ENCODE results near the gene POLR3E.

The POLR3E gene, protein sequence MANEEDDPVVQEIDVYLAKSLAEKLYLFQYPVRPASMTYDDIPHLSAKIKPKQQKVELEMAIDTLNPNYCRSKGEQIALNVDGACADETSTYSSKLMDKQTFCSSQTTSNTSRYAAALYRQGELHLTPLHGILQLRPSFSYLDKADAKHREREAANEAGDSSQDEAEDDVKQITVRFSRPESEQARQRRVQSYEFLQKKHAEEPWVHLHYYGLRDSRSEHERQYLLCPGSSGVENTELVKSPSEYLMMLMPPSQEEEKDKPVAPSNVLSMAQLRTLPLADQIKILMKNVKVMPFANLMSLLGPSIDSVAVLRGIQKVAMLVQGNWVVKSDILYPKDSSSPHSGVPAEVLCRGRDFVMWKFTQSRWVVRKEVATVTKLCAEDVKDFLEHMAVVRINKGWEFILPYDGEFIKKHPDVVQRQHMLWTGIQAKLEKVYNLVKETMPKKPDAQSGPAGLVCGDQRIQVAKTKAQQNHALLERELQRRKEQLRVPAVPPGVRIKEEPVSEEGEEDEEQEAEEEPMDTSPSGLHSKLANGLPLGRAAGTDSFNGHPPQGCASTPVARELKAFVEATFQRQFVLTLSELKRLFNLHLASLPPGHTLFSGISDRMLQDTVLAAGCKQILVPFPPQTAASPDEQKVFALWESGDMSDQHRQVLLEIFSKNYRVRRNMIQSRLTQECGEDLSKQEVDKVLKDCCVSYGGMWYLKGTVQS

GRCh38 chr16:22297114-22297870, at the start of gene POLR3E:
TSS of gene POLR3E (plus strand) at chr16:22297409. CDS start at chr16:22302969, 5,560 bp downstream.
- DNase-seq = peak; percentile 99 to 100

DNA sequence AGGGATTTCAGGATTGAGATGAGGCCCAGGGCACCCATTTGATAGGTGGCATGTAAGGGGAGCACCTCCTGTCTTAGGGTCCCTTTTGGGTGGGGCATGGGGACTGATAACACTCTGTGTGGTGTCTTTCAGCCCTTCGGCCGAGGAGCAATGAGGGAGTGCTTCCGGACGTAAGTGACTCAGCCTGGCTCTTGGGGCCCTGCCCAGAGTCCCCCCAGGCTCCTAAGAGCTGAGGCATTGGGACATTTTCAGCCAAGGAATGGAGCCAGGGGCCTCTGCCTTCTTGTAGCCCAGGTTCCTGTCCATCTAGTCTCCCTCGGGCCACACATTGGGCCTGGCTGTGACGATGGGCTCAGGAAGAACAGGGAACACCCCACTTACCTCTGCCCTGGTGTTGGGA, 46.7 kb upstream of the POLR3E start:
- DNase-seq = no peak

DNA sequence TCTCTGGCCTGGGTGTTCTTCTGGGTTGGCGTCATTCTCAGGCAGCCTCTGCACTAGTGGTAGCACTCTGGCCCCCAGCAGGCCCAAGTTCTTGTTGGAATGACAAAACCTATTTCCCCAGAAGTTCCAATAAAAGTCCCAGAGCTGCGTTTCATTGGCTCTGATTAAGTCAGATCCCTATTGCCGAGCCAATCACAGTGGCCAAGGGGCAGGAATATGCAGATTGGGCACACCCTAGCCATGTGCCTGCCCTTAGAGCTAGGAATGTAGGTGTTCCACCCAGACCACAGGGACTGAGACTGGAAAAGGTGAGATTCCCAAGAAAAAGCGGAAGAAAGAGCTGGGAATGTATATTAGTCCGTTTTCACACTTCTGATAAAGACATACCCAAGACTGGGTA, 44.9 kb upstream of the POLR3E start:
- no peak for DNase-seq

DNA sequence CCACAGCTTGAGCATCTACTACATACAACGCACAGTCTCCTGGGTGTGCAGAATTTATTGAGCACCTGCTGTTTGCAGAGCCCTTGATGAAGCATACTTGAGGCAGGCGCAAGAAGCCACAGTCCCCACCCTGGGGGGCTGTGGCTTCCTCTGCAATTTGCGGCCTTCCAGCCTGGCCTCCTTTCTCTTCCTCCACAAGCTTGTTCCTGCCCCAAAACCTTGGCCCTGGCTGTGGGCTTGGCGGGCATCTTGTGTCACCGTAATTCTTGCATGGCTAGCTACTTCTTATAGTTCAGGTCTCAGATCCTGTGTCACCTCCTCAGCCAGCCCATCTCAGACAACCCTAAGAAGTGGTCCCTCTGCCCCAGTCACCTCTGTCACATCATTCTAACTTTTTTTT, 43.9 kb upstream of the POLR3E start:
- DNase-seq = no peak

DNA sequence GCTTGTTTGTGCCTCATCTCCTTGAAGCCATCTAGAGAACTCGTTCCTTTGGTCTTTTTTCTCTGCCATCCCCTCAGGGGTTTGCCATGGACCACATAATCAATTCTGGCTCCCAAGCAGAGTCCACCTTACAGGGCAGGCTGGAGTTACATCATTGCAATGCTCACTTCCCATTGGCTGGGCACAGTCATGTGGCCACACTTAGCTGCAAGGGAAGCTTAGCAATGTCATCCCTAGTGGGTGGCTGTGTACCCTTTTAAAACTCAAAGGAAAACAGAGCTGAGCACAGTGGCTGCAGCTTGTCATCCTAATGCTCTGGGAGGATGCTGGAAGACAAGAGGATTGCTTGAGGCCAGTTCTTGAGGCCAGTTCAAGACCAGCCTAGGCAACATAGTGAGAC, 41.9 kb upstream of the POLR3E start:
- DNase-seq = no peak

- DNase-seq = no peak
Measured at GRCh38 chr16:22257440-22257839, 39.8 kb upstream of the POLR3E start.

DNA sequence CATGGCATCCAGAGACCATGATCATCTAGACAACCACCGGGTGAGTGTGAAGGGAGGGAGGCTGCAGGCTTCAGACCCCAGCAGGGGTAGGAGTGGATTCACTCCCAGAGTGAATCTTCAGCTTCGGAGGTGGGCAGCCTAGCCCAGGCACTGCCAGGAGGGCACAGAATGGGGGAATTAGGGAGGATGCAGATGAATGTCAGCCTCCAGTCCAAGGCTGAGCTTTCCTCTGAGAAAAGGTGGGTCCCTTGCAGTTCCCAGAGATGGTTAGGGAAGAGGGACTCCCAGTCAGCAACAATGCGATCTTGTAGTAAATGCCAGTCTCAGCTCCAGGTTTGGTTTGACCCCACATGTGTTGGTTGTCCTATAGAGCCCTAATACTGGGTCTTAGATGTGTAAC, 36.7 kb upstream of the POLR3E start:
- no peak for DNase-seq

DNA sequence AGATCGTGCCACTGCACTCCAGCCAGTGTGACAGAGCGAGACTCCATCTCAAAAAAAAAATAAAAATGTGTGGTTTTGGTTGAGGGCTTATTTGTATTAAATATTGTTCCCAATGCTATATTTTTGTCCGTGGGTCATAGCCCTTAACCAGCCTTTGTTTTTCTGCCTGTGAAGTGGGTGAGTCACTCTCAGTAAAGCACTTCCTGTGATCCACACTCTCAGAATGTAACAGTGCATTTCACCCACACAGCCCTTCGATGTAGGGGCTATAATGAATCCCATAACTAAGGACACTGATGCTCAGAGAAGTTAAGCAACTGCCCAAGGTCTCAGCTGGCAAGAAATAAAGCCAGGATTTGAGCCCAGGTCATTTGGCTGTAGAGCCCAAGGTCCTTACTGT, 34.7 kb upstream of the POLR3E start:
- no peak for DNase-seq

- DNase-seq = no peak
Measured at GRCh38 chr16:22264786-22265185, 32.4 kb upstream of the POLR3E start.

DNA sequence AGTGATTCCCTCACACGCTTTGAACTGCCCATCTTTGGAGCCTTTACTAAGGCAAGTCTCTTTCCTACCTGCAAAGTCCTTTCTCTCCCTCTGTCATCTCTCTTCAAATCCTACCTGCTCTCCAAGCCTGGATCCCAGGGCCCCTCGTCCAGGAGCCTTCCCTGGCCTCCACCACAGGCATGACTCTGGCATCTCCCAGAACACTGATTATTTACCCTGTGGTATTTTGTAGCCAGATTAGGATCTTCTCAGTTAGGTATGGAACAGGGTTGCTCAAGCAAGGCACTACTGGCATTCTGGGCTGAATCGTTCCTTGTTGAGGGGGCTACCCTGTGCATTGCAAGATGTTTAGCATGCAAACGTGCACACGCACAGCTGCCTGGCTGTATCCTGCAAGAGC, 31.9 kb upstream of the POLR3E start:
- DNase-seq = no peak

DNA sequence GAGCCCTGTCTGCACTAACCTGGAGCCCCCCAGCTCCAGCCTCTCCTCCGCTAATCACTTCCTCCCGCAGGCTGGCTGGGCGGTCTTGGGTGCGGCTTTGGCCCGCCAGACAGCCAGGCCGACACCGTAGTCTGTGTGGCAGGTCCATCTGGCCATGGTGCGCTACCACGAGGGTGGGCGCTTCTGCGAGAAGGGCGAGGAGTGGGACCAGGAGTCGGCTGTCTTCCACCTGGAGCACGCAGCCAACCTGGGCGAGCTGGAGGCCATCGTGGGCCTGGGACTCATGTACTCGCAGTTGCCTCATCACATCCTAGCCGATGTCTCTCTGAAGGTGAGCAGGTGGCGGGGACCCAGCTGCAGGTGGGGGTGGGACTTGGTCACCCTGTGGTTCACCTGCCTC, 30.7 kb upstream of the POLR3E start:
- DNase-seq = no peak

DNA sequence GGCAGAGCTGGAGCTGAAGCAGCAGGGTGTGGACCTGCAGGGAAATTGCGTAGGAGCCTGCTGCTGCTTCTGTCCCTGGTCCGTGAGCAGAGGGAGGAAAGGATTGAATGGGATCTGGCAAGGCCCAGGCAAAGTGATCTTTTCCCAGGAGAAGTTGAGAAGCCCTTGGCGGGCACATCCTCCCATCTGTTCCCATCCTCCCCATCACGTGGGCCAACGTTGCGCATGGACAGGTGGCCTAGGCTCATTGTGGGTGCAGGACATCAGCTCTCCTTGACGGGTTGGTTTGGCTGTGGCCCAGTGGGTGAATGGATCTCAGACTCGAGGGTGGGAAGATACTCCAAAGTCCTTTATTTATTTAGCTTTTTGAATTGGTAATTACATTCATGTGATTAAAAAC, 29.4 kb upstream of the POLR3E start:
- DNase-seq = no peak

GRCh38 chr16:22270525-22270924, 26.7 kb upstream of the POLR3E start:
- no peak for DNase-seq

DNA sequence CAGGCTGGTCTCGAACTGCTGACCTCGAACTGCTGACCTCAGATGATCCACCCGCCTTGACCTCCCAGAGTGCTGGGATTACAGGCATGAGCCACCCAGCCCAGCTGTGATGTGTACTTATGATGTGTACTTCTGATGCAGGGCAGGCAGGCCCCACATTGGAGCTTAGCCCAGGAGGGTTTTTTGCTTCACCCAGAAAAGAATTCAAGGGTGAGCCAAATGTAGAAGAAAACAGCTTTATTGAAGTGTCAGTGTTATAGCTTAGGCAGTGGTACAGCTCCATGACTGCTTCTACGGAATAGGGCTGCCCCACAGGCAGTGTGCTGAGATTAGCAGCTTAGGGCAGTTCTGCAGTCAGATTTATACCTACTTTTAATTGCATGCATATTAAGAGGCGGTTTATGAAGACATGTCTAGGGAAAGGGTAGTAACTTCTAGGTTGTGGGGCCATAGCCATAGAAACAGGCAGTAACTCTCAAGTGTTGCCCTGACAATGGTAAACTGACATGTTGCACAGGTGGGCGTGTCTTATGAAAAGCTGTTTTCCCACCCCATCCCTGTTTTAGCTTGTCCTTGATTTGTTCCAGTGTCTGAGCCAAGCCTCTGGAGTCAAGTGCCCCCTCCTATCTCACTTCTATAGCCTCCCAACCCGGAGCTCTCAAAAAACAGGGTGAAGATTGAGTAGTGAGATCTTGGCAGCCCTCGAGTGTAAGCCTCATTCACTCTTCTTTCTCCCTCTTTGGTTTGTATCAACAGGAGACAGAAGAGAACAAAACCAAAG, 24.1 kb upstream of the POLR3E start:
- DNase-seq = no peak

GRCh38 chr16:22274916-22275315, 22.3 kb upstream of the POLR3E start:
- no peak for DNase-seq

DNA sequence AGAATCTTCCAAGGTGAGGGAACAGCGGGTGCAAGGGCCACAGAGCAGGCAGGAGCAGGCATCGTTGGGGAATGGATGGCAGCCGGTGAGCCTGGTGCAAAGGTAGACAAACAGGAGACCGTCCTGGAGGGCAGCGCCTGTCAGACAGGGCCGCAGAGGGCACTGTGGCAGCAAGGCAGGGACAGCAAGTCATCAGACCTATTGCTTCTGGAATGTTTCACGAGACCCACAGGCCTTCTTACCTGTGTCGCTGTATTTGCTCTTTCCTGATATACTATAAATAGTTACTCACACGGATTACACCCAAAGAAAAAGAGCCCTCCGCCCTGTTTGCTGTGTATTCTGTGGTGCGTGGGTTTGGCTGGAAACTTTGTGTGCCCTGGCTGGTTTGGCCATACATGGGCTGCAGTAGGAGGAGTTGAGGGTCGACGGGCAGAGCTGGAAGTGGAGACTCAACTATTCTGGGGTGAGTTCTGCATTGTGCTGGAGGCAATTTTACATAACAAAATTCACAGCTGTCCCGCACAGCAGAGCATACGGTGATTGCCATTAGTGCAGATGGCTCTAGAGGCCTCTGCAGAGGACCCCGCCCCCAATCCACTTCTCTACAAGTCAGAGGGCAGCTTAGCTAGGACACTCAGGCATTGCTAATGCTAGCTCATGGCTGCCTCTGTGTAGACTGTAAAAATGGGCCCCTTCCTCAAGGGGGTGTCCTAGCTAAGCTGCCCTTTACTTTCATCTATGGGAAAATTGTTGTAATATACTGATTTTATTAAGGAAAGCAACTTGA, 18.6 kb upstream of the POLR3E start:
- DNase-seq = no peak

- DNase-seq = no peak
Measured at GRCh38 chr16:22282254-22282892, 14.8 kb upstream of the POLR3E start.

- DNase-seq = no peak
Measured at GRCh38 chr16:22284637-22285036, 12.6 kb upstream of the POLR3E start.

DNA sequence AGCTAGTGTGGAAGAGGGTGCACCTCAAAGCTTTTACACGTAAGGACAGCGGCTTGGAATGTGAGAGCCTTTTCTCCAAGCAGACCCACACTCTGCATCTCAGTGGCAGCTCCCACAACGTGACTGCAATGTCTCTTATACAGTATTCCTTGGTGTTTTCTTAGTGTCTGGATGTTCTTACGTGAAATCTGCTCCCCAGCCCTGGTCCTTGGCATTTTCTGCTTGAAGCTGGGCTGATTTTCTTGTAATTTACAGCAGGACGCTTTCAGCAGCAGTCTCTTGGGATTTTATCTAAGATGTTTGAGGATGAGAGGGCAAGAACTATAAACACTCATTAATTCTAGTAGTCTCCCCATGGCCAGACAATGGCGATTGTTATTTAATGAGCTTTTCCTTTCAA, 12.1 kb upstream of the POLR3E start:
- DNase-seq = no peak

DNA sequence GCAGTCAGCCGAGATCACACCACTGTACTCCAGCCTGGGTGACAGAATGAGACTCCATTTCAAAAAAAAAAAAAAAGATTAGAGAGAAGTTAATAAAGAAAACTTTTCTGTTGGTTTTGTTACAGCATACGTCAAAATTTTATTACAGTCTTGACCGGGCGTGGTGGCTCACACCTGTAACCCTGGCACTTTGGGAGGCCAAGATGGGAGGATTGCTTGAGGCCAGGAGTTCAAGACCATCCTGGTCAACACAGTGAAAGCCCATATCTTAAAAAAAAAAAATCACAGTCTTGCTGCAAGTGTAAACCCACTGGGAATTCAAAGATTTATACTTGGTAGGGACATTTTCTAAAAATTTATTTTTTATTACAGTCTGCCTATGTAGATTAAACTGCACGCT, 6.2 kb upstream of the POLR3E start:
- no peak for DNase-seq

GRCh38 chr16:22291860-22292318, 5.3 kb upstream of the POLR3E start:
- no peak for DNase-seq
